Vagina (tissue), 2 donors: ENCODE results near the gene ASB18.

Experiments
- POLR2A ChIP-seq, 2 donors: fragments of 450-650 bp; IDR thresholded peaks; one replicate each; pipeline ENCODE4 v1.6.1; 2017; ENCODE audit warnings: antibody characterized with exemption in 2 of 2, mild to moderate bottlenecking in 2 of 2, moderate library complexity in 2 of 2
- TF ChIP-seq, protein P1 (sequence below), 3 experiments: fragments of 450-650 bp in 2 of 3; fragments of 200-600 bp in 1 of 3; sonication (generic) in 1 of 3; IDR thresholded peaks; one replicate each; pipeline ENCODE4 v1.5.1; 2017 to 2019; ENCODE audit warnings: antibody characterized with exemption in 3 of 3, mild to moderate bottlenecking in 2 of 3, moderate library complexity in 2 of 3

DNA sequence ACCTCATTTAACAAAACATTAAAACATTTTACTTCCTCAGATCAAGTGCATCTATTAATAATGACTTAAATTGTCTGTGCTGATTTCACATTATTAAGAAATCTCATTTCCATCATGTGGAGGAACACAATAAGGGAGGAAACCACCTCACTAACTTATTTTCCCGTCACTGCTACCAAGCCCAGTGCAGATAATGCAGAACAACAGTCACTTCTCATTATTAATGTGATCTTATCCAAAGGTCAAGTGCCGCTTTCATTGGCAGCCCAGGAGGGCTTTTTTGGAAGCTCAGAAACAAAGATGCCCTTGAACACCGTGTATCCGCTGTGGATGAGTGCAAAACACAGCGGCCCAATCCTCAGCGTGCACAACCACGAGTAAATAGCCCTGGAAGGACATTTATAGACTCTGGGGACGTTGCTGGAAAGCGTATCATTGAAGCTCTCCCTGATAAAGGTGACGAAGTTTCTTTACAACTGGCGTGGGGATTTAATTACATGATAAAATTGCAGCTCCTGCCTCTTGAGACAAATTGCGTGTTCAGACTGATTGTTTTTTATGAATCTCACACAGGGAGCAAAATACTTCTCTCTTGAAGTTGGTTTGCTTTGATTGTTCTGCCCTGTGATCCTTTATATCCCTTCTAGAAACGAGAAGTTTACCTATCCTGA, 13.2 kb downstream of the ASB18 start:
- no peak for TF ChIP-seq POLR2A (IDR thresholded peaks at IDR 0.05)
- TF ChIP-seq, protein P1, sequence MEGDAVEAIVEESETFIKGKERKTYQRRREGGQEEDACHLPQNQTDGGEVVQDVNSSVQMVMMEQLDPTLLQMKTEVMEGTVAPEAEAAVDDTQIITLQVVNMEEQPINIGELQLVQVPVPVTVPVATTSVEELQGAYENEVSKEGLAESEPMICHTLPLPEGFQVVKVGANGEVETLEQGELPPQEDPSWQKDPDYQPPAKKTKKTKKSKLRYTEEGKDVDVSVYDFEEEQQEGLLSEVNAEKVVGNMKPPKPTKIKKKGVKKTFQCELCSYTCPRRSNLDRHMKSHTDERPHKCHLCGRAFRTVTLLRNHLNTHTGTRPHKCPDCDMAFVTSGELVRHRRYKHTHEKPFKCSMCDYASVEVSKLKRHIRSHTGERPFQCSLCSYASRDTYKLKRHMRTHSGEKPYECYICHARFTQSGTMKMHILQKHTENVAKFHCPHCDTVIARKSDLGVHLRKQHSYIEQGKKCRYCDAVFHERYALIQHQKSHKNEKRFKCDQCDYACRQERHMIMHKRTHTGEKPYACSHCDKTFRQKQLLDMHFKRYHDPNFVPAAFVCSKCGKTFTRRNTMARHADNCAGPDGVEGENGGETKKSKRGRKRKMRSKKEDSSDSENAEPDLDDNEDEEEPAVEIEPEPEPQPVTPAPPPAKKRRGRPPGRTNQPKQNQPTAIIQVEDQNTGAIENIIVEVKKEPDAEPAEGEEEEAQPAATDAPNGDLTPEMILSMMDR (IDR thresholded peaks at IDR 0.05) = no peak
